OCI-LY7 (cell line): ENCODE measurements around the gene SLC12A4. TPM values are rescaled to one million over a fixed set of nuclear protein-coding genes. Genes with fewer than 3 reads are reported as not detected.

Experiments used
- BruUV-seq: library from RNA; stranded (reverse); fragments of 400-500 nt; replicated peaks from 2 replicates; lab custom pipeline; 2021; lab: Mats Ljungman, UMichigan
- CTCF ChIA-PET: fragments of 300-600 bp; sonication (Branson Sonifier 250); formaldehyde crosslinking; loops from one replicate; lab custom pipeline; 2022; ENCODE audit warnings: antibody characterized with exemption; ENCODE audit not compliant: unreplicated experiment; lab: Charles Lee
- POLR2A ChIA-PET: fragments of 300-600 bp; sonication (Branson Sonifier 250); formaldehyde crosslinking; loops from one replicate; lab custom pipeline; 2022; ENCODE audit warnings: antibody characterized with exemption; lab: Charles Lee
- DNase-seq: peaks from one replicate; pipeline ENCODE4 v3.0.0-alpha.2; 2015; ENCODE audit warnings: low spot score
- H2AFZ ChIP-seq: fragments of 200-600 bp; sonication (generic), shearing (Covaris generic); 2 replicates; pipeline ENCODE4 v1.6.1; 2014; ENCODE audit warnings: mild to moderate bottlenecking, antibody characterized with exemption, low read length, moderate library complexity
- H3K27ac ChIP-seq: fragments of 200-600 bp; sonication (generic); 2 replicates; pipeline ENCODE4 v1.5.1; 2014; ENCODE audit warnings: mixed run types, low read depth, mild to moderate bottlenecking, moderate library complexity, low read length, inconsistent platforms; ENCODE audit not compliant: poor library complexity, severe bottlenecking
- H3K36me3 ChIP-seq: fragments of 200-600 bp; sonication (generic); 2 replicates; pipeline ENCODE4 v1.6.1; 2014; ENCODE audit warnings: mild to moderate bottlenecking, antibody characterized with exemption, low read length, moderate library complexity, mixed read lengths; ENCODE audit not compliant: insufficient read depth
- H3K4me1 ChIP-seq: fragments of 200-600 bp; sonication (generic); 2 replicates; pipeline ENCODE4 v1.5.1; 2014; ENCODE audit warnings: mild to moderate bottlenecking, low read length; ENCODE audit not compliant: insufficient read depth, poor library complexity, severe bottlenecking
- H3K4me2 ChIP-seq: fragments of 200-600 bp; sonication (generic); 2 replicates; pipeline ENCODE4 v1.6.1; 2014; ENCODE audit warnings: mild to moderate bottlenecking, low read length
- H3K4me3 ChIP-seq: fragments of 200-600 bp; sonication (generic); 2 replicates; pipeline ENCODE4 v1.5.1; 2014; ENCODE audit warnings: mild to moderate bottlenecking, low read depth, low read length; ENCODE audit not compliant: poor library complexity, severe bottlenecking
- H3K79me2 ChIP-seq: fragments of 200-600 bp; sonication (generic); 2 replicates; pipeline ENCODE4 v1.6.1; 2016; ENCODE audit warnings: low read depth, mild to moderate bottlenecking, low read length, moderate library complexity, mixed read lengths; ENCODE audit not compliant: insufficient read depth
- H3K9me2 ChIP-seq: fragments of 200-600 bp; sonication (generic); 2 replicates; pipeline ENCODE4 v1.6.1; 2016; ENCODE audit warnings: mild to moderate bottlenecking, low read length, mixed read lengths; ENCODE audit not compliant: insufficient read depth
- H3K9me3 ChIP-seq: fragments of 200-600 bp; sonication (generic); 2 replicates; pipeline ENCODE4 v1.6.1; 2014; ENCODE audit warnings: mild to moderate bottlenecking, mixed run types, low read length, mixed read lengths
- H4K20me1 ChIP-seq: fragments of 200-600 bp; sonication (generic); 2 replicates; pipeline ENCODE4 v1.6.1; 2014; ENCODE audit warnings: mild to moderate bottlenecking, antibody characterized with exemption, low read length, moderate library complexity, mixed read lengths; ENCODE audit not compliant: insufficient read depth
- CTCF ChIP-seq: fragments of 200-600 bp; sonication (generic); conservative IDR thresholded peaks from 2 replicates; pipeline ENCODE4 v1.5.1; 2014; ENCODE audit warnings: mild to moderate bottlenecking, antibody characterized with exemption, low read length, moderate library complexity, mixed read lengths
- EZH2phosphoT487 ChIP-seq: fragments of 200-600 bp; sonication (generic); IDR thresholded peaks from 2 replicates; pipeline ENCODE4 v1.6.1; 2018; ENCODE audit warnings: low read depth, borderline replicate concordance, mild to moderate bottlenecking, mixed run types, antibody characterized with exemption, low read length, moderate library complexity, mixed read lengths
- intact Hi-C: fragments of 100-400 bp; cut with micrococcal nuclease; formaldehyde crosslinking; loops from one replicate; pipeline ENCODE4 v1.10.0; 2022; ENCODE audit not compliant: unreplicated experiment
- total RNA-seq, 2 experiments: library from RNA; depleted of rRNA in 1 of 2; stranded (reverse); fragments of >200 nt in 1 of 2; shearing (Covaris generic) in 1 of 2; gene quantifications; 2 replicates each; pipeline ENCODE4 v1.2.3, GENCODE V29; 2014 to 2022

The SLC12A4 gene
- total RNA-seq, 2 experiments from 2014 or later: 8.3 to 16.7 TPM

- no peak overlapping the region for H3K4me2 ChIP-seq
- no peaks in the 10 kb centered on the region for H3K9me2 ChIP-seq
- H3K79me2 ChIP-seq: no peaks in the 10 kb centered on the region
- no peaks in the 10 kb centered on the region for H4K20me1 ChIP-seq
- ChIA-PET POLR2A (interaction anchor here (0.8 kb wide), 1 partner anchor 157 kb away, joined by 5 read pairs; no protein-coding TSS in a partner anchor), CTCF (no interaction called here)
- intact Hi-C loops: no loop called here
- no peaks in the 10 kb centered on the region for H3K36me3 ChIP-seq
- DNase-seq: no peak
- no TSS peak for BruUV-seq
- H3K27ac ChIP-seq: no peak overlapping the region
- H2AFZ ChIP-seq: no peak overlapping the region
- H3K4me1 ChIP-seq: peaks cover 27% of the 10 kb centered on the region
- no peaks in the 10 kb centered on the region for H3K9me3 ChIP-seq
- TF ChIP-seq CTCF (no peak), EZH2phosphoT487 (no peak)
- H3K4me3 ChIP-seq: no peak overlapping the region
Measured at GRCh38 chr16:67963662-67964321, 4.6 kb downstream of the SLC12A4 start.

GRCh38 chr16:67963292-67963661 is 5.2 kb downstream of the SLC12A4 start:
- Histone ChIP-seq H3K27ac (no peak overlapping the region), H3K79me2 (no peaks in the 10 kb centered on the region), H3K9me3 (no peaks in the 10 kb centered on the region), H3K9me2 (no peaks in the 10 kb centered on the region), H3K36me3 (no peaks in the 10 kb centered on the region), H4K20me1 (no peaks in the 10 kb centered on the region), H2AFZ (no peak overlapping the region), H3K4me1 (peaks cover 25% of the 10 kb centered on the region), H3K4me3 (no peak overlapping the region), H3K4me2 (no peak overlapping the region)
- intact Hi-C loops: no loop called here
- BruUV-seq: no TSS peak
- ChIA-PET POLR2A (no interaction called here), CTCF (no interaction called here)
- TF ChIP-seq CTCF: no peak
- TF ChIP-seq EZH2phosphoT487: no peak
- DNase-seq: no peak

- POLR2A ChIA-PET: no interaction called here
Measured at GRCh38 chr16:67962135-67962534, 6.3 kb downstream of the SLC12A4 start.

More at GRCh38 chr16:67962135-67962534, 6.3 kb downstream of the SLC12A4 start:
- Histone ChIP-seq H3K9me3 (no peaks in the 10 kb centered on the region), H3K4me1 (peaks cover 17% of the 10 kb centered on the region), H3K4me2 (no peak overlapping the region), H3K79me2 (no peaks in the 10 kb centered on the region), H3K9me2 (no peaks in the 10 kb centered on the region), H4K20me1 (no peaks in the 10 kb centered on the region), H2AFZ (no peak overlapping the region), H3K36me3 (no peaks in the 10 kb centered on the region), H3K4me3 (no peak overlapping the region), H3K27ac (no peak overlapping the region)
- no TSS peak for BruUV-seq
- DNase-seq: no peak
- CTCF ChIA-PET: no interaction called here
- intact Hi-C loops: no loop called here
- no peak for TF ChIP-seq CTCF
- TF ChIP-seq EZH2phosphoT487: no peak
